CD1c-positive myeloid dendritic cell (primary cell): Measurements from ENCODE around the gene CLVS2.

ENCODE experiments used
- DNase-seq: peaks from one replicate; pipeline ENCODE4 v3.0.0-alpha.2; 2016; ENCODE audit errors: extremely low spot score

The CLVS2 gene

GRCh38 chr6:123024976-123025375, 28.9 kb downstream of the CLVS2 start:
- no peak for DNase-seq

GRCh38 chr6:123027408-123027807, 31.4 kb downstream of the CLVS2 start:
- no peak for DNase-seq

GRCh38 chr6:123028263-123028662, 32.2 kb downstream of the CLVS2 start:
- no peak for DNase-seq

GRCh38 chr6:123030282-123030681, 34.2 kb downstream of the CLVS2 start:
- DNase-seq, result no peak

- no peak for DNase-seq
These were observed 40.6 kb downstream of the CLVS2 start for GRCh38 chr6:123036648-123037047.

- DNase-seq, result no peak
These were observed 43.4 kb downstream of the CLVS2 start for GRCh38 chr6:123039431-123039830.

- no peak for DNase-seq
These were observed 46.4 kb downstream of the CLVS2 start for GRCh38 chr6:123042401-123042800.

- no peak for DNase-seq
These were observed 48.4 kb downstream of the CLVS2 start for GRCh38 chr6:123044341-123044860.

- DNase-seq, result no peak
These were observed 57.7 kb downstream of the CLVS2 start for GRCh38 chr6:123053602-123054225.

- DNase-seq, result no peak
These were observed 59.2 kb downstream of the CLVS2 start for GRCh38 chr6:123055256-123055655.

- DNase-seq, result no peak
These were observed 66.6 kb downstream of the CLVS2 start for GRCh38 chr6:123062670-123063069.

- DNase-seq, result no peak
These were observed 68.0 kb downstream of the CLVS2 start for GRCh38 chr6:123064038-123064437.

- DNase-seq, result no peak
These were observed 78.6 kb downstream of the CLVS2 start for GRCh38 chr6:123074616-123075015.

GRCh38 chr6:123085403-123085802, 89.4 kb downstream of the CLVS2 start:
- DNase-seq, result no peak

GRCh38 chr6:123089226-123089625, 93.2 kb downstream of the CLVS2 start:
- DNase-seq, result no peak

GRCh38 chr6:123091091-123091895, 95.3 kb downstream of the CLVS2 start:
- no peak for DNase-seq

- DNase-seq, result no peak
These were observed 95.8 kb downstream of the CLVS2 start for GRCh38 chr6:123091896-123092271.

GRCh38 chr6:123094795-123095194, 98.8 kb downstream of the CLVS2 start:
- DNase-seq, result no peak

GRCh38 chr6:123105561-123105960, 109.5 kb downstream of the CLVS2 start:
- DNase-seq, result no peak

GRCh38 chr6:123116370-123116769, 120.3 kb downstream of the CLVS2 start:
- no peak for DNase-seq

- DNase-seq, result no peak
These were observed 121.3 kb downstream of the CLVS2 start for GRCh38 chr6:123117145-123117908.

- DNase-seq, result no peak
These were observed 122.8 kb downstream of the CLVS2 start for GRCh38 chr6:123118811-123119210.
